HepG2 (cell line): ENCODE results near the gene RBM8A. TPM values are rescaled to one million over a fixed set of nuclear protein-coding genes. Genes with fewer than 3 reads are reported as not detected.

Source experiments
- ATF7-NPFF ChIP-seq: sonication (generic); formaldehyde crosslinking; IDR thresholded peaks from 2 replicates; pipeline ENCODE4 v1.8.1; 2023; ENCODE audit warnings: mild to moderate bottlenecking, low read depth, missing genetic modification reagents, moderate library complexity
- ATRX ChIP-seq: sonication (generic); formaldehyde crosslinking; IDR thresholded peaks from 2 replicates; pipeline ENCODE4 v1.4.0; 2020; ENCODE audit warnings: missing genetic modification reagents, borderline replicate concordance
- FLYWCH1 ChIP-seq: sonication (generic); formaldehyde crosslinking; IDR thresholded peaks from 2 replicates; pipeline ENCODE4 v1.8.1; 2023; ENCODE audit warnings: mild to moderate bottlenecking, missing genetic modification reagents
- GABPB1 ChIP-seq: IDR thresholded peaks from 2 replicates; pipeline ENCODE4 v1.6.1; 2016; ENCODE audit warnings: mild to moderate bottlenecking, missing genetic modification reagents, moderate library complexity, missing compliant biosample characterization
- KDM4B ChIP-seq: sonication (generic); formaldehyde crosslinking; IDR thresholded peaks from 2 replicates; pipeline ENCODE4 v1.4.0; 2020; ENCODE audit warnings: missing genetic modification reagents
- NCOR1 ChIP-seq: fragments of 200-600 bp; sonication (generic); IDR thresholded peaks from 2 replicates; pipeline ENCODE4 v1.7.0; 2017; ENCODE audit warnings: antibody characterized with exemption, low read length, borderline replicate concordance
- SMAD1 ChIP-seq: sonication (generic); formaldehyde crosslinking; IDR thresholded peaks from 2 replicates; pipeline ENCODE4 v1.4.0; 2020; ENCODE audit warnings: missing genetic modification reagents, low read depth, mild to moderate bottlenecking, borderline replicate concordance
- SP1 ChIP-seq, 2 experiments: fragments of 450-650 bp in 1 of 2; sonication (generic) in 1 of 2; formaldehyde crosslinking in 1 of 2; IDR thresholded peaks; 2 replicates each; pipeline versions ENCODE4 v1.4.0 to v1.6.1; 2016 to 2020; ENCODE audit warnings: missing genetic modification reagents in 1 of 2
- THAP11 ChIP-seq: IDR thresholded peaks from 2 replicates; pipeline ENCODE4 v1.6.1; 2016; ENCODE audit warnings: missing biosample characterization, missing genetic modification reagents
- TSC22D2 ChIP-seq: sonication (generic); formaldehyde crosslinking; IDR thresholded peaks from 2 replicates; pipeline ENCODE4 v1.5.1; 2020; ENCODE audit warnings: missing genetic modification reagents, mild to moderate bottlenecking, borderline replicate concordance
- ZBTB38 ChIP-seq: sonication (generic); formaldehyde crosslinking; IDR thresholded peaks from 2 replicates; pipeline ENCODE4 v1.5.1; 2020; ENCODE audit warnings: mild to moderate bottlenecking, missing genetic modification reagents
- ZFP36L2 ChIP-seq: sonication (generic); formaldehyde crosslinking; IDR thresholded peaks from 2 replicates; pipeline ENCODE4 v1.4.0; 2020; ENCODE audit warnings: missing genetic modification reagents
- ZNF451 ChIP-seq: sonication (generic); formaldehyde crosslinking; IDR thresholded peaks from 2 replicates; pipeline ENCODE4 v1.5.0; 2020; ENCODE audit warnings: mild to moderate bottlenecking, missing genetic modification reagents
- ZNF484 ChIP-seq: sonication (generic); formaldehyde crosslinking; IDR thresholded peaks from 2 replicates; pipeline ENCODE4 v1.5.1; 2020; ENCODE audit warnings: mild to moderate bottlenecking, low read depth, missing genetic modification reagents, borderline replicate concordance
- polyA plus RNA-seq, 8 experiments: library from polyadenylated mRNA; depleted of rRNA in 3 of 8; stranded (reverse) in 7 of 8; unstranded in 1 of 8; fragments of >200 nt; fragmentation: Illumina TruSeq in 4 of 8; extraction: Trizol in 4 of 8; gene quantifications; 2 replicates each; pipeline versions ENCODE4 v1.2.1 to v1.2.3, GENCODE V29; 2011 to 2016; ENCODE audit warnings: low read depth in 4 of 8, missing spikeins in 1 of 8, mixed read lengths in 1 of 8; ENCODE audit not compliant: insufficient read depth in 1 of 8
- total RNA-seq, 5 experiments: library from RNA; depleted of rRNA; stranded (reverse); fragments of >200 nt; fragmentation: Illumina TruSeq; extraction: Trizol; gene quantifications; 2 replicates each; pipeline ENCODE4 v1.2.3, GENCODE V29; 2016; ENCODE audit warnings: low read depth in 1 of 5
- TF ChIP-seq, protein P1 (sequence below): sonication (generic); formaldehyde crosslinking; IDR thresholded peaks from 2 replicates; pipeline ENCODE4 v1.4.0; 2020; ENCODE audit warnings: missing genetic modification reagents, borderline replicate concordance
- TF ChIP-seq, protein P2 (sequence below): sonication (generic); formaldehyde crosslinking; IDR thresholded peaks from 2 replicates; pipeline ENCODE4 v1.5.0; 2020; ENCODE audit warnings: missing genetic modification reagents
- TF ChIP-seq, protein P3 (sequence below): IDR thresholded peaks from 2 replicates; pipeline ENCODE4 v1.6.1; 2018; ENCODE audit warnings: missing genetic modification reagents, mild to moderate bottlenecking, missing compliant biosample characterization
- TF ChIP-seq, protein P4 (sequence below): IDR thresholded peaks from 2 replicates; pipeline ENCODE4 v1.4.0; 2020; ENCODE audit warnings: mild to moderate bottlenecking, missing genetic modification reagents
- TF ChIP-seq, protein P5 (sequence below): IDR thresholded peaks from 2 replicates; pipeline ENCODE4 v1.6.1; 2016; ENCODE audit warnings: mild to moderate bottlenecking, missing biosample characterization, missing genetic modification reagents

The RBM8A gene
- total and polyA plus RNA-seq, 2 of the 13 experiments (the other 11 are each of a cell fraction or from before 2014, with no cell fraction given), result 106 to 162 TPM

DNA sequence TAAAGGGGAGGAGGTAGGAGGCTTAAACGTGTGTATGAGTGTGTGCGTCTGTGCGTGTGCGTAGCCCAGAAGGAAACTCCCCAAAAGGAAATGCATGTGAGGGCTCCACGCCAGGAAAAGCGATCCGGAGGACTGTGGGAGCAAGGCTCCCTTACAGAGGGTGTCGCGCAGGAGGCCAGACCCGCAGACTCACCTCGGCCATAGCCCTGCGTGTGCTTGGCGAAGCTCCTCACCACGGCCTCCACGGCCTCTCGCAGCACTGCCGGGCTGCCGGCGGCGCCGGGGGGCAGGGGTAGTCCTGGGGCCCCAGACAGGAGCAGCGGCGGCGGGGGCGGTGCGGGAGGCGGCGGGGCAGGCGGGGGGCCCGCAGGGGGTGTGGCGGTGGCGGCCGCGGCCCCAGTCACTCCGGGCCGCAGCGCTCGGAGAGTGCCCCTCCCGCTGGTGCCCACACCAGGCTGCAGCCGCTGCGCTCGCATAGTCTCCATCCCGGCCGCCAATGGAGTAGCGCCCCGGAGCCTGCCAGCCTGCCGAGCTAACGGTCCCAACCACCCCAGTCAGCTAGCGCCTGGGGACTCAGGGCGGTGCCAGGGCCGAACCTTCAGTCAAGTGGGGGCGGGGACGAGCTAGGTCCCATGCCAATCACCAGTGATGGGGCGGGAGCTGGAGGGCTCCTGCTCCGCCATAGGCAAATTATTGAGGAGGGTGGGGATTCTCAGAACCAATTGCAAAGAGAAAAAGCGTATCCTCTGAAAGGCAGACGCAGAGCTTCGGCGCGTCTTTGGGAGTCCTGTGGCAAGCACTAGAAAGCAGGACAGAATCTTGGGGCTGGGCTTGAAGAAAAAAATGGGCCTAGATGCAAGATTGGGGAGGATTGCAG is 30.4 kb upstream of the RBM8A start, which contains the start of gene LIX1L (continued):
- TF ChIP-seq, protein P1, sequence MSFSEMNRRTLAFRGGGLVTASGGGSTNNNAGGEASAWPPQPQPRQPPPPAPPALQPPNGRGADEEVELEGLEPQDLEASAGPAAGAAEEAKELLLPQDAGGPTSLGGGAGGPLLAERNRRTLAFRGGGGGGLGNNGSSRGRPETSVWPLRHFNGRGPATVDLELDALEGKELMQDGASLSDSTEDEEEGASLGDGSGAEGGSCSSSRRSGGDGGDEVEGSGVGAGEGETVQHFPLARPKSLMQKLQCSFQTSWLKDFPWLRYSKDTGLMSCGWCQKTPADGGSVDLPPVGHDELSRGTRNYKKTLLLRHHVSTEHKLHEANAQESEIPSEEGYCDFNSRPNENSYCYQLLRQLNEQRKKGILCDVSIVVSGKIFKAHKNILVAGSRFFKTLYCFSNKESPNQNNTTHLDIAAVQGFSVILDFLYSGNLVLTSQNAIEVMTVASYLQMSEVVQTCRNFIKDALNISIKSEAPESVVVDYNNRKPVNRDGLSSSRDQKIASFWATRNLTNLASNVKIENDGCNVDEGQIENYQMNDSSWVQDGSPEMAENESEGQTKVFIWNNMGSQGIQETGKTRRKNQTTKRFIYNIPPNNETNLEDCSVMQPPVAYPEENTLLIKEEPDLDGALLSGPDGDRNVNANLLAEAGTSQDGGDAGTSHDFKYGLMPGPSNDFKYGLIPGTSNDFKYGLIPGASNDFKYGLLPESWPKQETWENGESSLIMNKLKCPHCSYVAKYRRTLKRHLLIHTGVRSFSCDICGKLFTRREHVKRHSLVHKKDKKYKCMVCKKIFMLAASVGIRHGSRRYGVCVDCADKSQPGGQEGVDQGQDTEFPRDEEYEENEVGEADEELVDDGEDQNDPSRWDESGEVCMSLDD (CRISPR knock-in tag), result no peak
- TF ChIP-seq ZNF451 (CRISPR knock-in tag) (no peak), ZBTB38 (CRISPR knock-in tag) (peak; percentile 44; the same call in 1 of the 2 replicates), ZNF484 (CRISPR knock-in tag) (no peak), SMAD1 (CRISPR knock-in tag) (no peak), THAP11 (no peak; the same call in 1 of the 2 replicates), SP1 (IDR thresholded peaks at IDR 0.05) (no peak), SP1 (CRISPR knock-in tag; IDR thresholded peaks at IDR 0.05) (peak; percentile 47; the same call in 1 of the 2 replicates), GABPB1 (CRISPR knock-in tag) (peak; percentile 66; the same call in 1 of the 2 replicates), ATRX (no peak), FLYWCH1 (CRISPR knock-in tag) (no peak), TSC22D2 (no peak; the same call in 1 of the 2 replicates), ZFP36L2 (CRISPR knock-in tag) (no peak), ATF7-NPFF (CRISPR knock-in tag) (peak; percentile 66; the same call in 1 of the 2 replicates), KDM4B (CRISPR knock-in tag) (no peak), NCOR1 (no peak)
- TF ChIP-seq, protein P2, sequence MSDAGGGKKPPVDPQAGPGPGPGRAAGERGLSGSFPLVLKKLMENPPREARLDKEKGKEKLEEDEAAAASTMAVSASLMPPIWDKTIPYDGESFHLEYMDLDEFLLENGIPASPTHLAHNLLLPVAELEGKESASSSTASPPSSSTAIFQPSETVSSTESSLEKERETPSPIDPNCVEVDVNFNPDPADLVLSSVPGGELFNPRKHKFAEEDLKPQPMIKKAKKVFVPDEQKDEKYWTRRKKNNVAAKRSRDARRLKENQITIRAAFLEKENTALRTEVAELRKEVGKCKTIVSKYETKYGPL (CRISPR knock-in tag), result no peak
- TF ChIP-seq, protein P3, sequence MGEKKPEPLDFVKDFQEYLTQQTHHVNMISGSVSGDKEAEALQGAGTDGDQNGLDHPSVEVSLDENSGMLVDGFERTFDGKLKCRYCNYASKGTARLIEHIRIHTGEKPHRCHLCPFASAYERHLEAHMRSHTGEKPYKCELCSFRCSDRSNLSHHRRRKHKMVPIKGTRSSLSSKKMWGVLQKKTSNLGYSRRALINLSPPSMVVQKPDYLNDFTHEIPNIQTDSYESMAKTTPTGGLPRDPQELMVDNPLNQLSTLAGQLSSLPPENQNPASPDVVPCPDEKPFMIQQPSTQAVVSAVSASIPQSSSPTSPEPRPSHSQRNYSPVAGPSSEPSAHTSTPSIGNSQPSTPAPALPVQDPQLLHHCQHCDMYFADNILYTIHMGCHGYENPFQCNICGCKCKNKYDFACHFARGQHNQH, result no peak; the same call in 1 of the 2 replicates
- TF ChIP-seq, protein P4, sequence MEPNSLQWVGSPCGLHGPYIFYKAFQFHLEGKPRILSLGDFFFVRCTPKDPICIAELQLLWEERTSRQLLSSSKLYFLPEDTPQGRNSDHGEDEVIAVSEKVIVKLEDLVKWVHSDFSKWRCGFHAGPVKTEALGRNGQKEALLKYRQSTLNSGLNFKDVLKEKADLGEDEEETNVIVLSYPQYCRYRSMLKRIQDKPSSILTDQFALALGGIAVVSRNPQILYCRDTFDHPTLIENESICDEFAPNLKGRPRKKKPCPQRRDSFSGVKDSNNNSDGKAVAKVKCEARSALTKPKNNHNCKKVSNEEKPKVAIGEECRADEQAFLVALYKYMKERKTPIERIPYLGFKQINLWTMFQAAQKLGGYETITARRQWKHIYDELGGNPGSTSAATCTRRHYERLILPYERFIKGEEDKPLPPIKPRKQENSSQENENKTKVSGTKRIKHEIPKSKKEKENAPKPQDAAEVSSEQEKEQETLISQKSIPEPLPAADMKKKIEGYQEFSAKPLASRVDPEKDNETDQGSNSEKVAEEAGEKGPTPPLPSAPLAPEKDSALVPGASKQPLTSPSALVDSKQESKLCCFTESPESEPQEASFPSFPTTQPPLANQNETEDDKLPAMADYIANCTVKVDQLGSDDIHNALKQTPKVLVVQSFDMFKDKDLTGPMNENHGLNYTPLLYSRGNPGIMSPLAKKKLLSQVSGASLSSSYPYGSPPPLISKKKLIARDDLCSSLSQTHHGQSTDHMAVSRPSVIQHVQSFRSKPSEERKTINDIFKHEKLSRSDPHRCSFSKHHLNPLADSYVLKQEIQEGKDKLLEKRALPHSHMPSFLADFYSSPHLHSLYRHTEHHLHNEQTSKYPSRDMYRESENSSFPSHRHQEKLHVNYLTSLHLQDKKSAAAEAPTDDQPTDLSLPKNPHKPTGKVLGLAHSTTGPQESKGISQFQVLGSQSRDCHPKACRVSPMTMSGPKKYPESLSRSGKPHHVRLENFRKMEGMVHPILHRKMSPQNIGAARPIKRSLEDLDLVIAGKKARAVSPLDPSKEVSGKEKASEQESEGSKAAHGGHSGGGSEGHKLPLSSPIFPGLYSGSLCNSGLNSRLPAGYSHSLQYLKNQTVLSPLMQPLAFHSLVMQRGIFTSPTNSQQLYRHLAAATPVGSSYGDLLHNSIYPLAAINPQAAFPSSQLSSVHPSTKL (CRISPR knock-in tag), result 0 out of 2 replicates have a peak, but pooled peaks have one; percentile 8
- TF ChIP-seq, protein P5, sequence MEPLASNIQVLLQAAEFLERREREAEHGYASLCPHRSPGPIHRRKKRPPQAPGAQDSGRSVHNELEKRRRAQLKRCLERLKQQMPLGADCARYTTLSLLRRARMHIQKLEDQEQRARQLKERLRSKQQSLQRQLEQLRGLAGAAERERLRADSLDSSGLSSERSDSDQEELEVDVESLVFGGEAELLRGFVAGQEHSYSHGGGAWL (CRISPR knock-in tag), result 0 out of 2 replicates have a peak, but pooled peaks have one; percentile 18
